GM13977 (cell line): Measurements from ENCODE around the gene DMRT2.

Experiments
- DNase-seq: peaks from one replicate; pipeline ENCODE4 v3.0.0; 2012; ENCODE audit warnings: low spot score
- CTCF ChIP-seq: IDR thresholded peaks from 2 replicates; pipeline ENCODE4 v1.5.1; 2012; ENCODE audit warnings: mild to moderate bottlenecking, control low read depth; ENCODE audit not compliant: insufficient read depth; ENCODE audit errors: extremely low read depth, missing control alignments
- in situ Hi-C: fragments of 300-500 bp; cut with MboI; formaldehyde crosslinking; loops from one replicate; pipeline ENCODE4 v1.12.0; 2022; ENCODE audit warnings: low sequenced_read_pairs, low pct_unique_long_range_greater_than_20kb, mixed read lengths, inconsistent platforms; ENCODE audit not compliant: unreplicated experiment

DMRT2 gene

DNA sequence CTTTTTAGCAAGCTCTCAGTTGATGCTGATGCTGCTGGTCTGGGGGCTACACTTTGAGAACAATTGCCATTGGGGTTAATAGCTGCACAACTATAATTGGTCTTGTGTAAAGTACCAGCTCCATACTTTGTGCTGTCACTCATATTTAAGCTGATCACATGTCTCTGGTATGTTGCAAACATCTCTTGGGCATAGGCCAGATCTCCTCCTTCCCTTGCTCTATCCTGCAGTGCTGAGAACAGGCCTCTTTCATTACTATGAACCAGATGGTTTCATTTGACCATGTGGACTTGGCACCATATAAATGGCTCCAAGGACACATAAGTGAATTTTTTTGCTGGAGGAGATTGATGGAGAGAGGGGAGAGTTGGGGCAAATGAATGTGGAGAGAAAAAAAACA lies 48.4 kb downstream of the DMRT2 start:
- DNase-seq, result no peak
- no peak for TF ChIP-seq CTCF
- in situ Hi-C loops, result no loop called here

GRCh38 chr9:1100201-1100600 lies 50.0 kb downstream of the DMRT2 start:
- TF ChIP-seq CTCF, result no peak
- no peak for DNase-seq
- in situ Hi-C loops, result no loop called here

- in situ Hi-C loops, result no loop called here
- no peak for DNase-seq
- TF ChIP-seq CTCF, result peak; percentile 50
Measured at GRCh38 chr9:1100945-1101344, 50.8 kb downstream of the DMRT2 start.

DNA sequence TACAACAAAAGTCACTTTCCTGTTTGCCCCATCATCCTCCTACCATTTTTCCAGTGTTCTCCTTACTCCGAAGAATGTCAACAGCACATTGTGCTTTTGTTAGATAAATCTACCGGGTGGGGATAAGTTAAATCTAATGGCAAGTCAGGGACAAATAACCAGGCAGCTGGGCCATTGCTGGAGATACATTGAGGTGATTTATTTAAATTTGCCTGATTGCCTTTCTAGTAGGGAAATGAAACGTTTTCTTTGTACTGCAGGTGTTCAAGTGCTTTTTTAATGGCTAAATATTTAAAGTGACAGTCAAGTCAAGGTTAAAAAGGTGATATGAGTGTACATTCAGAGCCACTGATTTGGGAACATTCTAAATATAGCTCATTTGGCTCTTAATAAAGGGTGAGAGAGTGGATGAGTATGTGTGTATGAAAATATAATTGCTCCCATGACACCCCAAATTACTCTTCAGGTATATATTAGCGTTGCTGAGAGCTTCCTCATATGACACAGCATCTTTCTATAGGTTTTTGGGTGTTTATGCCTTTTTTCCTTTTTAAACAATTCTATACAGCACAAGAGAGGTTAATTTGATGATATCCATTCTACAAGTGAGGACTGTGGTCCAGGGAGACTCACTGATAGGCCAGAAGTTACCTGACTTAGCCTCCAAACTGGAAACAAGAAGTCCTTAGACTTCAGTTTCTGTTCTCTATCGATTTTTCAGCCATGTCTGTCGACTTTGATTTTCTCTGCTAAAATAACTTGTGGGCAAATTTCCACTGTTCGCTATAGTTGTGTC lies 51.9 kb downstream of the DMRT2 start:
- TF ChIP-seq CTCF, result no peak
- in situ Hi-C loops, result no loop called here
- DNase-seq, result no peak

DNA sequence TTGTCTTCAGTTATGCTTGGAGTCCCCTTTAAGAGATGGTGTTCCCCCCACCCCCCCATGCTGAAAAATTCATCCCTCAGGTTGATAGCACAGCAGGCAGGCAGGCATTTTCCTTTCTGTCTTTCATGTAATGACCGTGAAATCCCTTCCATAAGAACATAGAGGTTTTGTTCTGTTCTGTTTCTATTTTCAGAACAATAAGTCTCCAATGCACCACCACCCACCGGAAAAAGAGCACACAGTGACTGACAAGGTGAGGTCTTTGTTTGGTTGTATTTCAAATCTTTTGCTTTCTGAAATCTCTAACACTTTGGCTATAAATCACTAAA lies 52.4 kb downstream of the DMRT2 start:
- in situ Hi-C loops, result no loop called here
- no peak for TF ChIP-seq CTCF
- DNase-seq, result no peak
